Measurements from ENCODE around the gene PLPP2. TPM values are rescaled to one million over a fixed set of nuclear protein-coding genes. Genes with fewer than 3 reads are reported as not detected.
"Not testable (repeated sequence)": the region's sequence is repeated elsewhere in the genome, so short reads cannot be mapped to it uniquely, and the experiment has no call there.

PLPP2 gene
- total and polyA plus RNA-seq, 4 experiments from 2014 or later: 0.44 to 1.3 (median 0.70) TPM; not detected in 1

DNA sequence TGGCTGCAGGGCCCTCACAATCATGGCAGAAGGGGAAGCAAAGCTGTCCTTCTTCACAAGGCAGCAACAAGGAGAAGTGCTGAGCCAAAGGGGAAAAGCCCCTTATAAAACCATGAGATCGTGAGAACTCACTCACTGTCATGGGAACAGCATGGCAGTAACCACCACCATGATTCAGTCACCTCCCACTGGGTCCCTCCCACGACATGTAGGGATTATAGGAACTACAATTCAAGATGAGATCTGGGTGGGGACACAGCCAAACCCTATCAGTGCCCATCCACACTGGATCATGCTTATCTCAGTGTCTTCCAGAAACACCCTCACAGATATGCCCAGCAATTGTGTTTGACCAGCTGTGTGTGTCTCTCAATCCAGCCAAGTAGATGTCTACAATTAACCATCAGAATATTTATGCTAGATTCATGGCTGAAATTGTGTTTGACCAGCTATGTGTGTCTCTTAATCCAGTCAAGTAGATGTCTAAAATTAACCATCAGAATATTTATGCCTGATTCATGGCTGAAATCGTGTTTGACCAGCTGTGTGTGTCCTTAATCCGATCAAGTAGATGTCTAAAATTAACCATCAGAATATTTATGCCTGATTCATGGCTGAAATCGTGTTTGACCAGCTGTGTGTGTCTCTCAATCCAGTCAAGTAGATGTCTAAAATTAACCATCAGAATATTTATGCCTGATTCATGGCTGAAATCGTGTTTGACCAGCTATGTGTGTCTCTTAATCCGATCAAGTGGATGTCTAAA, 38.6 kb downstream of the PLPP2 start:
- H3K36me3 ChIP-seq (ENCODE audit: insufficient read depth, low read length); H3K4me1 Mint-ChIP-seq; DNase-seq; H3K27ac ChIP-seq (ENCODE audit: low read depth, low read length); H3K27ac Mint-ChIP-seq; H3K9me3 Mint-ChIP-seq; CTCF ChIA-PET (ENCODE audit: partially characterized antibody); H3K4me1 ChIP-seq (ENCODE audit: insufficient read depth, low read length); H3K4me3 ChIP-seq (ENCODE audit: low read length in 2 of 2); POLR2A ChIA-PET (ENCODE audit: partially characterized antibody); H3K9me3 ChIP-seq (ENCODE audit: control insufficient read depth in 1 of 2, low read length in 2 of 2); intact Hi-C loops (cut with micrococcal nuclease); H3K36me3 Mint-ChIP-seq; H3K4me3 Mint-ChIP-seq; H3K27me3 ChIP-seq (ENCODE audit: insufficient read depth, low read length): not testable (repeated sequence)
- peaks cover 16 to 35% of the 10 kb centered on the region in 2 donors for H3K27me3 Mint-ChIP-seq

DNA sequence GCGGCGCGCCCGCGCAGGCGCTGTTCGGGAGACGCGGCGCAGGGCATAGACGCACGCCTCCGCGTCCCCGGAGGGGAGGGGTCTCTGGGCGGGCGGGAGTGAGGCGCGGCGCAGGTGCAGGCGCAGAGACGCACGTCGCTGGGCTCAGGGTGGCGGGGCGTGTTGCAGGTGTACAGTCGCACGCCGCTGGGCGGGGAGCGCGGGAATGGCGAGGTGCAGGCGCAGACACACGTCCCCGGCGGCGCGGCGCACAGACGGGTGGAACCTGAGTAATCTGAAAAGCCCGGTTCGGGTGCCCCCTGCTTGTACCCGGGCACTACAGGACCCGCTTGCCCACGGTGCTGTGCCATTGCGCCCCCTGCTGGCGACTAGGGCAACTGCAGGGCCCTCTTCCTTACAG, 44.7 kb downstream of the PLPP2 start:
- H3K36me3 Mint-ChIP-seq: no peaks in the 10 kb centered on the region
- Histone ChIP-seq H3K4me3 (ENCODE audit: low read length in 2 of 2) (no peak overlapping the region), H3K36me3 (ENCODE audit: insufficient read depth, low read length) (no peaks in the 10 kb centered on the region), H3K9me3 (ENCODE audit: control insufficient read depth in 1 of 2, low read length in 2 of 2) (no peaks in the 10 kb centered on the region), H3K27ac (ENCODE audit: low read depth, low read length) (no peak overlapping the region), H3K4me1 (ENCODE audit: insufficient read depth, low read length) (no peaks in the 10 kb centered on the region), H3K27me3 (ENCODE audit: insufficient read depth, low read length) (no peaks in the 10 kb centered on the region)
- H3K4me3 Mint-ChIP-seq: no peak overlapping the region
- DNase-seq: no peak
- no peaks in the 10 kb centered on the region for H3K4me1 Mint-ChIP-seq
- H3K27ac Mint-ChIP-seq: no peak overlapping the region
- peaks cover 0 to 5% (median 0%) of the 10 kb centered on the region in 8 donors for H3K9me3 Mint-ChIP-seq
- POLR2A ChIA-PET (ENCODE audit: partially characterized antibody): no interaction called here
- intact Hi-C loops (cut with micrococcal nuclease): no loop called here
- H3K27me3 Mint-ChIP-seq: peaks cover 0 to 1% of the 10 kb centered on the region in 2 donors
- CTCF ChIA-PET (ENCODE audit: partially characterized antibody): no interaction called here

- H3K27me3 Mint-ChIP-seq; H3K4me1 ChIP-seq (ENCODE audit: insufficient read depth, low read length); intact Hi-C loops (cut with micrococcal nuclease); H3K9me3 ChIP-seq (ENCODE audit: control insufficient read depth in 1 of 2, low read length in 2 of 2); POLR2A ChIA-PET (ENCODE audit: partially characterized antibody); H3K4me1 Mint-ChIP-seq; H3K27me3 ChIP-seq (ENCODE audit: insufficient read depth, low read length); H3K27ac Mint-ChIP-seq; DNase-seq; H3K4me3 ChIP-seq (ENCODE audit: low read length in 2 of 2); H3K27ac ChIP-seq (ENCODE audit: low read depth, low read length); H3K9me3 Mint-ChIP-seq; CTCF ChIA-PET (ENCODE audit: partially characterized antibody); H3K36me3 ChIP-seq (ENCODE audit: insufficient read depth, low read length); H3K36me3 Mint-ChIP-seq: not testable (repeated sequence)
- H3K4me3 Mint-ChIP-seq: peak overlapping the region in 2 of 8 donors; percentile 46 to 49
These were observed 45.3 kb downstream of the PLPP2 start for GRCh38 chr19:245900-246299.

GRCh38 chr19:245457-245856, 45.7 kb downstream of the PLPP2 start:
- Mint-ChIP-seq H3K4me3 (no peak overlapping the region), H3K27me3 (no peaks in the 10 kb centered on the region), H3K9me3 (peaks cover 0 to 5% (median 0%) of the 10 kb centered on the region in 8 donors), H3K4me1 (no peaks in the 10 kb centered on the region), H3K27ac (no peak overlapping the region), H3K36me3 (no peaks in the 10 kb centered on the region)
- no peaks in the 10 kb centered on the region for H3K9me3 ChIP-seq (ENCODE audit: control insufficient read depth in 1 of 2, low read length in 2 of 2)
- H3K27ac ChIP-seq (ENCODE audit: low read depth, low read length): no peak overlapping the region
- CTCF ChIA-PET (ENCODE audit: partially characterized antibody): no interaction called here
- no peaks in the 10 kb centered on the region for H3K4me1 ChIP-seq (ENCODE audit: insufficient read depth, low read length)
- POLR2A ChIA-PET (ENCODE audit: partially characterized antibody): no interaction called here
- H3K27me3 ChIP-seq (ENCODE audit: insufficient read depth, low read length): no peaks in the 10 kb centered on the region
- no peaks in the 10 kb centered on the region for H3K36me3 ChIP-seq (ENCODE audit: insufficient read depth, low read length)
- intact Hi-C loops (cut with micrococcal nuclease): no loop called here
- DNase-seq: no peak
- H3K4me3 ChIP-seq (ENCODE audit: low read length in 2 of 2): no peak overlapping the region

Other genes starting within 250 kb of the PLPP2 start
- not detected for gene OR4F17, start 184.3 kb downstream of the PLPP2 start, total RNA-seq
- gene OR4F17, start 184.3 kb downstream of the PLPP2 start, polyA plus RNA-seq: not detected
- gene MIER2, start 53.4 kb upstream of the PLPP2 start, total RNA-seq: 10 to 100 TPM; 17.5 to 18.2 TPM
- 1 to 10 TPM; 1.1 to 7.8 TPM for gene MIER2, start 53.4 kb upstream of the PLPP2 start, polyA plus RNA-seq
- gene C2CD4C, start 117.7 kb upstream of the PLPP2 start, total RNA-seq: not detected
- not detected for gene C2CD4C, start 117.7 kb upstream of the PLPP2 start, polyA plus RNA-seq
- under 1 TPM; 0.55 to 0.64 TPM for gene SHC2, start 169.6 kb upstream of the PLPP2 start, total RNA-seq
- gene SHC2, start 169.6 kb upstream of the PLPP2 start, polyA plus RNA-seq: not detected
- 1 to 10 TPM; 1.5 to 1.9 TPM for gene MADCAM1, start 205.1 kb upstream of the PLPP2 start, total RNA-seq
- under 1 TPM; 0.11 to 0.24 TPM for gene MADCAM1, start 205.1 kb upstream of the PLPP2 start, polyA plus RNA-seq
- 10 to 100 TPM; 31.8 to 32.0 TPM for gene TPGS1, start 216.1 kb upstream of the PLPP2 start, total RNA-seq
- 10 to 100 TPM; 22.2 to 37.6 TPM for gene TPGS1, start 216.1 kb upstream of the PLPP2 start, polyA plus RNA-seq
- gene CDC34, start 240.4 kb upstream of the PLPP2 start, total RNA-seq: 10 to 100 TPM; 44.4 to 46.6 TPM
- gene CDC34, start 240.4 kb upstream of the PLPP2 start, polyA plus RNA-seq: 10 to 100 TPM; 26.7 to 44.0 TPM

Data from CD4-positive, alpha-beta memory T cell (primary cell).